Measurements from ENCODE around the gene OXER1.

Gene OXER1

GRCh38 chr2:42721898-42722297 is 42.0 kb downstream of the OXER1 start:
- no peak overlapping the region for H2AFZ ChIP-seq (ENCODE audit: low read depth, low read length)
- peaks cover 3% of the 10 kb centered on the region for H3K36me3 ChIP-seq (ENCODE audit: insufficient read depth, low read length)
- no peak overlapping the region for H3K4me3 ChIP-seq (ENCODE audit: low read length)
- H3K4me1 ChIP-seq (ENCODE audit: insufficient read depth, low read length): peaks cover 14% of the 10 kb centered on the region
- H3K9me3 ChIP-seq (ENCODE audit: low read length): no peaks in the 10 kb centered on the region
- H3K27me3 ChIP-seq (ENCODE audit: insufficient read depth, low read length): no peaks in the 10 kb centered on the region

DNA sequence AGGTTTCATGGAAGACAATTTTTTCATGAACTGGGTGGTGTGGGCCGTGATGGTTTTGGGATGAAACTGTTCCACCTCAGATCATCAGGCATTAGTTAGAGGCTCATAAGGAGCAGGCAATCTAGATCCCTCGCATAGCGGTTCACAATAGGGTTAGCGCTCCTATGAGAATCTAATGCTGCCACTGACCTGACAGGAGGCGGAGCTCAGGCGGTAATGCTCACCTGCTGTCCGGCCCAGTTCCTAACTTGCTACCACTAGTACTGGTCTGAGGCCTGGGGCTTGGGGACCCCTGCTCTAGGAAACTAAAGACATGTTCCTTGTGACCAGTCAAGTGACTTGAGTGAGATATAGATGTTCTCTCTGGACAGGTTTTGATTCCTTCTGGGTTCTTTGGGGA is 49.2 kb downstream of the OXER1 start:
- no peaks in the 10 kb centered on the region for H3K4me1 ChIP-seq (ENCODE audit: insufficient read depth, low read length)
- no peak overlapping the region for H2AFZ ChIP-seq (ENCODE audit: low read depth, low read length)
- H3K9me3 ChIP-seq (ENCODE audit: low read length): no peaks in the 10 kb centered on the region
- peaks cover 6% of the 10 kb centered on the region for H3K36me3 ChIP-seq (ENCODE audit: insufficient read depth, low read length)
- H3K27me3 ChIP-seq (ENCODE audit: insufficient read depth, low read length): no peaks in the 10 kb centered on the region
- no peak overlapping the region for H3K4me3 ChIP-seq (ENCODE audit: low read length)

DNA sequence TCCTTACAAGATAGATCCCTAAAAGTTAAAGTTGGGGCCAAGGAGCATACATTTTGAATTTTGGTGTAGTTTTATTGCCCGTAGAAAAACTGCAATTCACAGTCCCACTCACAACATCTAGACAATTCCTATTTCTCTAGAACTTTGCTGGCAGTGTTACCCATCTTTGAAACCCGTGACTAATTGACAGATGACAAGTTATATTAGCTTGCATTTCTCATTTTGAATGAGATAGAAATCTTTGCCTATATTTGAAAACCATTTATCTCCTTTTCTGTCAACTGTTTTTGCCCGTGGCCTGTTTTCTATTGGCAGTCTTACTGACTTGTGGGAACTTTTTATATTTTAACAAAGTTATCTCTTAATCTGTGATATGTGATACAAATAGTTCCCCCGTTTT is 50.0 kb downstream of the OXER1 start:
- Histone ChIP-seq H3K4me3 (ENCODE audit: low read length) (no peak overlapping the region), H2AFZ (ENCODE audit: low read depth, low read length) (no peak overlapping the region), H3K36me3 (ENCODE audit: insufficient read depth, low read length) (peaks cover 14% of the 10 kb centered on the region), H3K4me1 (ENCODE audit: insufficient read depth, low read length) (no peaks in the 10 kb centered on the region), H3K9me3 (ENCODE audit: low read length) (no peaks in the 10 kb centered on the region), H3K27me3 (ENCODE audit: insufficient read depth, low read length) (no peaks in the 10 kb centered on the region)

GRCh38 chr2:42712934-42713333 is 51.0 kb downstream of the OXER1 start:
- no peaks in the 10 kb centered on the region for H3K9me3 ChIP-seq (ENCODE audit: low read length)
- H2AFZ ChIP-seq (ENCODE audit: low read depth, low read length): no peak overlapping the region
- H3K27me3 ChIP-seq (ENCODE audit: insufficient read depth, low read length): no peaks in the 10 kb centered on the region
- H3K36me3 ChIP-seq (ENCODE audit: insufficient read depth, low read length): peaks cover 21% of the 10 kb centered on the region
- no peak overlapping the region for H3K4me3 ChIP-seq (ENCODE audit: low read length)
- H3K4me1 ChIP-seq (ENCODE audit: insufficient read depth, low read length): no peaks in the 10 kb centered on the region

Data from neuron (in vitro differentiated cells).